Neuronal stem cell (in vitro differentiated cells): ENCODE results near the gene CARD14.
A peak's percentile ranks its signal among the peaks of the same experiment; 100 is the strongest.

Experiments
- DNase-seq: peaks from one replicate; pipeline ENCODE4 v3.0.0-alpha.2; 2013; ENCODE audit warnings: low spot score
- H2AFZ ChIP-seq: one replicate; pipeline ENCODE4 v1.6.1; 2013; ENCODE audit warnings: mild to moderate bottlenecking, low read length, inconsistent platforms
- H2AK5ac ChIP-seq: 2 replicates; pipeline ENCODE4 v1.6.1; 2013; ENCODE audit warnings: low read depth, mild to moderate bottlenecking, inconsistent platforms, low read length, moderate library complexity, mixed read lengths
- H2BK120ac ChIP-seq: 2 replicates; pipeline ENCODE4 v1.6.1; 2013; ENCODE audit warnings: low read depth, mild to moderate bottlenecking, inconsistent platforms, low read length, moderate library complexity, mixed read lengths
- H2BK12ac ChIP-seq: one replicate; pipeline ENCODE4 v1.6.1; 2013; ENCODE audit warnings: low read length, inconsistent platforms
- H2BK15ac ChIP-seq: 2 replicates; pipeline ENCODE4 v1.6.1; 2013; ENCODE audit warnings: mild to moderate bottlenecking, low read length, inconsistent platforms, mixed read lengths
- H2BK5ac ChIP-seq: one replicate; pipeline ENCODE4 v1.6.1; 2013; ENCODE audit warnings: inconsistent platforms, mild to moderate bottlenecking, low read length, moderate library complexity
- H3K14ac ChIP-seq: one replicate; pipeline ENCODE4 v1.6.1; 2013; ENCODE audit warnings: low read length, inconsistent platforms
- H3K18ac ChIP-seq: 2 replicates; pipeline ENCODE4 v1.6.1; 2013; ENCODE audit warnings: low read length, inconsistent platforms
- H3K23ac ChIP-seq: 2 replicates; pipeline ENCODE4 v1.6.1; 2013; ENCODE audit warnings: low read depth, mild to moderate bottlenecking, mixed read lengths, low read length, inconsistent platforms; ENCODE audit not compliant: poor library complexity
- H3K27ac ChIP-seq: replicated peaks from 3 replicates; pipeline ENCODE4 v1.5.1; 2013; ENCODE audit warnings: low read length, inconsistent platforms
- H3K27me3 ChIP-seq, 3 experiments: 2 replicates each; pipeline ENCODE4 v1.6.1; 2013; ENCODE audit warnings: low read length in 3 of 3, mild to moderate bottlenecking in 2 of 3, inconsistent platforms in 1 of 3, low read depth in 1 of 3, mixed read lengths in 1 of 3, moderate library complexity in 1 of 3; ENCODE audit not compliant: control insufficient read depth in 3 of 3, insufficient read depth in 3 of 3
- H3K36me3 ChIP-seq, 2 donors: replicated peaks in 1 of 2; 2 replicates each; pipeline ENCODE4 v1.6.1; 2013; ENCODE audit warnings: low read length in 2 of 2; ENCODE audit not compliant: control insufficient read depth in 2 of 2, insufficient read depth in 2 of 2
- H3K4ac ChIP-seq: 2 replicates; pipeline ENCODE4 v1.6.1; 2013; ENCODE audit warnings: inconsistent platforms, mild to moderate bottlenecking, low read length, moderate library complexity
- H3K4me1 ChIP-seq, 2 donors: 1 replicate in 1 of 2; 2 replicates in 1 of 2; pipeline ENCODE4 v1.6.1; 2013; ENCODE audit warnings: low read length in 2 of 2, low read depth in 1 of 2; ENCODE audit not compliant: control insufficient read depth in 2 of 2, insufficient read depth in 1 of 2
- H3K4me2 ChIP-seq: one replicate; pipeline ENCODE4 v1.6.1; 2013; ENCODE audit warnings: mild to moderate bottlenecking, low read length, inconsistent platforms; ENCODE audit not compliant: insufficient read depth, poor library complexity, severe bottlenecking
- H3K4me3 ChIP-seq, 2 donors: 2 replicates each; pipeline ENCODE4 v1.5.1; 2013; ENCODE audit warnings: low read length in 2 of 2, mild to moderate bottlenecking in 2 of 2, inconsistent platforms in 1 of 2, moderate library complexity in 1 of 2
- H3K79me1 ChIP-seq: one replicate; pipeline ENCODE4 v1.6.1; 2013; ENCODE audit warnings: low read depth, mild to moderate bottlenecking, inconsistent platforms, low read length, moderate library complexity
- H3K9ac ChIP-seq: one replicate; pipeline ENCODE4 v1.6.1; 2013; ENCODE audit warnings: mild to moderate bottlenecking, low read depth, low read length, inconsistent platforms; ENCODE audit not compliant: poor library complexity
- H3K9me3 ChIP-seq, 2 donors: replicated peaks in 1 of 2; 2 replicates each; pipeline versions ENCODE3 to v1.6.1; 2013; ENCODE audit warnings: low read length in 2 of 2, mild to moderate bottlenecking in 2 of 2, inconsistent platforms in 1 of 2, low read depth in 1 of 2, mixed read lengths in 1 of 2, moderate library complexity in 1 of 2; ENCODE audit not compliant: control insufficient read depth in 2 of 2, insufficient read depth in 1 of 2
- H4K8ac ChIP-seq: one replicate; pipeline ENCODE4 v1.6.1; 2013; ENCODE audit warnings: low read depth, mild to moderate bottlenecking, inconsistent platforms, low read length, moderate library complexity
- H4K91ac ChIP-seq: one replicate; pipeline ENCODE4 v1.6.1; 2013; ENCODE audit warnings: low read length, low read depth, mild to moderate bottlenecking, inconsistent platforms; ENCODE audit not compliant: poor library complexity
- WGBS, 2 donors: extraction: QIAGEN DNeasy Blood & Tissue Kit; methylation state at CpG; one replicate each; pipeline ENCODE4 v1.1.7; 2013; ENCODE audit warnings: missing lambda C conversion rate in 2 of 2, mixed read lengths in 1 of 2; ENCODE audit not compliant: insufficient read length in 2 of 2, insufficient replicate concordance in 1 of 2; ENCODE audit errors: extremely low coverage in 2 of 2; 5-methylcytosine and 5-hydroxymethylcytosine counted together

CARD14 gene

GRCh38 chr17:80222376-80223141, 52.7 kb downstream of the CARD14 start:
- Histone ChIP-seq H2BK12ac (no peak overlapping the region), H4K91ac (no peak overlapping the region), H3K4me1 (peaks cover 10 to 14% of the 10 kb centered on the region in 2 donors), H3K9ac (peak overlapping the region; percentile 37), H2AK5ac (no peak overlapping the region), H3K9me3 (no peaks in the 10 kb centered on the region), H3K18ac (no peak overlapping the region), H3K79me1 (peaks cover 3% of the 10 kb centered on the region), H4K8ac (no peak overlapping the region), H3K4me2 (no peak overlapping the region), H3K27me3 (no peaks in the 10 kb centered on the region), H3K27ac (no peak overlapping the region), H2AFZ (no peak overlapping the region), H3K14ac (no peak overlapping the region), H3K4ac (no peak overlapping the region), H3K23ac (no peak overlapping the region), H2BK120ac (no peak overlapping the region), H3K4me3 (peak overlapping the region in 1 of 2 donors; percentile 7), H2BK5ac (no peak overlapping the region), H3K36me3 (peaks cover 5 to 18% of the 10 kb centered on the region in 2 donors), H2BK15ac (no peak overlapping the region)
- no CpG with 5 or more reads among the region's 18 CpGs for WGBS, 2 donors
- no peak for DNase-seq

- WGBS, 2 donors = no CpG with 5 or more reads among the region's 18 CpGs
- H3K18ac ChIP-seq = no peak overlapping the region
- no peak overlapping the region for H2BK120ac ChIP-seq
- no peak overlapping the region for H2BK15ac ChIP-seq
- no peak overlapping the region for H3K4ac ChIP-seq
- no peak overlapping the region for H2AFZ ChIP-seq
- no peak overlapping the region for H4K91ac ChIP-seq
- H3K27me3 ChIP-seq = no peaks in the 10 kb centered on the region
- peaks cover 4% of the 10 kb centered on the region for H3K79me1 ChIP-seq
- H2BK12ac ChIP-seq = no peak overlapping the region
- no peak overlapping the region for H3K14ac ChIP-seq
- no peak overlapping the region for H2BK5ac ChIP-seq
- no peak overlapping the region for H2AK5ac ChIP-seq
- H3K36me3 ChIP-seq = peaks cover 5 to 18% of the 10 kb centered on the region in 2 donors
- no peaks in the 10 kb centered on the region for H3K9me3 ChIP-seq
- DNase-seq = no peak
- peaks cover 10 to 14% of the 10 kb centered on the region in 2 donors for H3K4me1 ChIP-seq
- no peak overlapping the region for H3K4me3 ChIP-seq
- no peak overlapping the region for H3K4me2 ChIP-seq
- H3K23ac ChIP-seq = peak overlapping the region; percentile 17
- H3K27ac ChIP-seq = no peak overlapping the region
- no peak overlapping the region for H4K8ac ChIP-seq
- H3K9ac ChIP-seq = peak overlapping the region; percentile 37
Measured at GRCh38 chr17:80223142-80223815, 53.4 kb downstream of the CARD14 start.

GRCh38 chr17:80223838-80224497, 54.1 kb downstream of the CARD14 start:
- Histone ChIP-seq H3K14ac (no peak overlapping the region), H3K9ac (no peak overlapping the region), H3K27ac (no peak overlapping the region), H3K79me1 (peaks cover 4% of the 10 kb centered on the region), H2BK5ac (no peak overlapping the region), H3K23ac (peak overlapping the region; percentile 12), H3K18ac (no peak overlapping the region), H3K4ac (no peak overlapping the region), H3K9me3 (no peaks in the 10 kb centered on the region), H4K8ac (no peak overlapping the region), H3K4me2 (no peak overlapping the region), H2BK12ac (no peak overlapping the region), H2AK5ac (no peak overlapping the region), H2AFZ (no peak overlapping the region), H2BK120ac (no peak overlapping the region), H3K36me3 (peaks cover 5 to 23% of the 10 kb centered on the region in 2 donors), H2BK15ac (no peak overlapping the region), H4K91ac (no peak overlapping the region), H3K4me1 (peaks cover 10 to 14% of the 10 kb centered on the region in 2 donors), H3K4me3 (no peak overlapping the region), H3K27me3 (no peaks in the 10 kb centered on the region)
- no peak for DNase-seq
- WGBS, 2 donors = 100% methylated on average over 5 to 8 of the region's 11 CpGs

- no CpG with 5 or more reads among the region's 6 CpGs for WGBS, 2 donors
- peaks cover 4% of the 10 kb centered on the region for H3K79me1 ChIP-seq
- H2BK120ac ChIP-seq = no peak overlapping the region
- H3K23ac ChIP-seq = no peak overlapping the region
- H3K14ac ChIP-seq = no peak overlapping the region
- H3K4me2 ChIP-seq = no peak overlapping the region
- no peak overlapping the region for H2BK15ac ChIP-seq
- H3K27ac ChIP-seq = no peak overlapping the region
- H3K36me3 ChIP-seq = peaks cover 5 to 23% of the 10 kb centered on the region in 2 donors
- H2AFZ ChIP-seq = no peak overlapping the region
- no peak overlapping the region for H4K8ac ChIP-seq
- H3K9me3 ChIP-seq = no peaks in the 10 kb centered on the region
- H3K4me3 ChIP-seq = no peak overlapping the region
- H3K18ac ChIP-seq = no peak overlapping the region
- H2BK5ac ChIP-seq = no peak overlapping the region
- no peak overlapping the region for H2AK5ac ChIP-seq
- H3K9ac ChIP-seq = no peak overlapping the region
- no peaks in the 10 kb centered on the region for H3K27me3 ChIP-seq
- no peak overlapping the region for H4K91ac ChIP-seq
- peaks cover 6 to 9% of the 10 kb centered on the region in 2 donors for H3K4me1 ChIP-seq
- H2BK12ac ChIP-seq = no peak overlapping the region
- H3K4ac ChIP-seq = no peak overlapping the region
- DNase-seq = no peak
Measured at GRCh38 chr17:80224683-80225082, 54.9 kb downstream of the CARD14 start.
